NCI-H2107 (cell line): Measurements from ENCODE around the gene USH1G.
"Not testable (repeated sequence)": the region's sequence is repeated elsewhere in the genome, so short reads cannot be mapped to it uniquely, and the experiment has no call there.

Source experiments
- DNase-seq: peaks from one replicate; lab custom pipeline; 2025; lab: John Stamatoyannopoulos, UW

Gene USH1G

GRCh38 chr17:74930535-74931036 lies 7.5 kb upstream of the USH1G start:
- no peak for DNase-seq

GRCh38 chr17:74928786-74929185 lies 5.7 kb upstream of the USH1G start:
- no peak for DNase-seq

GRCh38 chr17:74925242-74925641 lies 2.2 kb upstream of the USH1G start:
- DNase-seq = no peak

- DNase-seq = no peak
Observed at GRCh38 chr17:74924250-74924948, 1.3 kb upstream of the USH1G start, which contains the start of gene OTOP2. Gene OTOP2 (plus strand): TSS chr17:74924273. CDS start chr17:74924633, 360 bp downstream.

- DNase-seq = no peak
Observed at GRCh38 chr17:74923538-74924249, 639 bp upstream of the USH1G start.

GRCh38 chr17:74922172-74922571 lies 883 bp downstream of the USH1G start:
- DNase-seq = no peak

GRCh38 chr17:74921769-74922168 lies 1.3 kb downstream of the USH1G start:
- DNase-seq = no peak

GRCh38 chr17:74921026-74921681 lies 1.9 kb downstream of the USH1G start:
- DNase-seq = no peak

GRCh38 chr17:74920642-74921025 lies 2.4 kb downstream of the USH1G start:
- no peak for DNase-seq

- no peak for DNase-seq
Observed at GRCh38 chr17:74920306-74920620, 2.8 kb downstream of the USH1G start.

GRCh38 chr17:74919440-74920305 lies 3.4 kb downstream of the USH1G start:
- no peak for DNase-seq

GRCh38 chr17:74918906-74919305 lies 4.1 kb downstream of the USH1G start:
- no peak for DNase-seq

- DNase-seq = no peak
Observed at GRCh38 chr17:74917430-74917829, 5.6 kb downstream of the USH1G start.

GRCh38 chr17:74916851-74917199 lies 6.2 kb downstream of the USH1G start:
- no peak for DNase-seq

GRCh38 chr17:74916136-74916850 lies 6.8 kb downstream of the USH1G start:
- DNase-seq = no peak

GRCh38 chr17:74911423-74911822 lies 11.6 kb downstream of the USH1G start:
- not testable (repeated sequence) for DNase-seq

GRCh38 chr17:74909097-74909496 lies 14.0 kb downstream of the USH1G start:
- DNase-seq = not testable (repeated sequence)

- DNase-seq = no peak
Observed at GRCh38 chr17:74907012-74907411, 16.0 kb downstream of the USH1G start.

- not testable (repeated sequence) for DNase-seq
Observed at GRCh38 chr17:74906214-74906793, 16.8 kb downstream of the USH1G start.

- no peak for DNase-seq
Observed at GRCh38 chr17:74904687-74905409, 18.2 kb downstream of the USH1G start.
